Chondrocyte (in vitro differentiated cells): ENCODE data around the gene CTDP1. TPM values are rescaled to one million over a fixed set of nuclear protein-coding genes. Genes with fewer than 3 reads are reported as not detected.

Source experiments
- DNase-seq: peaks from one replicate; pipeline ENCODE4 v3.0.0; 2021; ENCODE audit warnings: mixed read lengths, low spot score
- H3K27ac Mint-ChIP-seq: one replicate; pipeline ENCODE4 v1.8.0; 2021; ENCODE audit warnings: mild to moderate bottlenecking, moderate library complexity, mixed read lengths; ENCODE audit not compliant: unreplicated experiment
- H3K27me3 Mint-ChIP-seq: 2 replicates; pipeline ENCODE4 v1.8.0; 2021; ENCODE audit warnings: low read depth, mixed read lengths
- H3K36me3 Mint-ChIP-seq: 2 replicates; pipeline ENCODE4 v1.8.0; 2021; ENCODE audit warnings: low read depth, mixed read lengths
- H3K4me1 Mint-ChIP-seq: 2 replicates; pipeline ENCODE4 v1.8.0; 2021; ENCODE audit warnings: low read depth, mild to moderate bottlenecking, mixed read lengths
- H3K4me3 Mint-ChIP-seq: one replicate; pipeline ENCODE4 v1.8.0; 2021; ENCODE audit warnings: mild to moderate bottlenecking, moderate library complexity, mixed read lengths; ENCODE audit not compliant: unreplicated experiment
- H3K9me3 Mint-ChIP-seq: 2 replicates; pipeline ENCODE4 v1.8.0; 2021; ENCODE audit warnings: low read depth, mixed read lengths
- total RNA-seq: library from RNA; stranded (reverse); gene quantifications from 3 replicates; pipeline ENCODE4 v1.2.1, GENCODE V29; 2021
- TF ChIP-seq, protein P1 (sequence below): fragments of 200-600 bp; sonication (generic); IDR thresholded peaks from 2 replicates; pipeline ENCODE4 v1.5.0; 2021; ENCODE audit warnings: antibody characterized with exemption, mild to moderate bottlenecking, moderate library complexity

The CTDP1 gene
- total RNA-seq, 1 donor from 2014 or later, result 21.0 TPM

DNA sequence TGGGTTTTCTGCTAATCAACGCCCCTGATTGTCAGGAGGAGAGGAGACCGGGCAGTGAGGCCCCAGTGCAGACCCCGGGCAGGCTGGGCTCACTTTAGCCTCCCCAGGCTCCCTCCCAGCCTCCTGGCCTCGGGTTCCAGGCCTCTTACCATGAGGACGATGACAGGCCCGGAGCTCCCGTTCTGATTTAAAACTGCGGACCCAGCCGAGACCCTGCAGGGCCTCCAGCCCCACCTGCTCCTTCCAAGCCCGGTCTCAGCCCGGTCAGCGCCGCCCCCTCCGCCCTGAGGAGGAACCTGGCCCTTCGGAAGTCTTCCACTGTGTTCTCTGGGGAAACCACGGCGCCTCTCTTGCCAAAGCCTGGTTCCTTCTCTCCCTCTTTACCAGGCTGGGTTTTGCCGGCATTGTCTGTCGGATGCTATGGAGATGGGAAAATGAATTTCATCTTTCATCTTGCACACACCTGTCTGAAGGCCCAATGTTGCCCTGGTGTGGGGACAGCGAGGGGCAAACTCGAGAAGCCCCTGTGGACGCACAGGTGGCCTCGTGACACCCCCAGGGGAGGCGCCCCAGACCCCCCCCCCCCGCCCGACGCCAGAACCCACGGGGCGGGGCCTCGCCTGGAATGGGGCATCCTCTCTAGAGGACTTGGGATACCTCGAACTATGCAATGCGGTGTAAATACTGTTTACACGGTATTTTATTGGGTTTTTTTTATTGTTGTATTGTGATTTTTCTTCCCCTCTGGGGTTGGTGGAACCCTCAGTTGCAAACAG, 37.7 kb upstream of the CTDP1 start:
- TF ChIP-seq, protein P1, sequence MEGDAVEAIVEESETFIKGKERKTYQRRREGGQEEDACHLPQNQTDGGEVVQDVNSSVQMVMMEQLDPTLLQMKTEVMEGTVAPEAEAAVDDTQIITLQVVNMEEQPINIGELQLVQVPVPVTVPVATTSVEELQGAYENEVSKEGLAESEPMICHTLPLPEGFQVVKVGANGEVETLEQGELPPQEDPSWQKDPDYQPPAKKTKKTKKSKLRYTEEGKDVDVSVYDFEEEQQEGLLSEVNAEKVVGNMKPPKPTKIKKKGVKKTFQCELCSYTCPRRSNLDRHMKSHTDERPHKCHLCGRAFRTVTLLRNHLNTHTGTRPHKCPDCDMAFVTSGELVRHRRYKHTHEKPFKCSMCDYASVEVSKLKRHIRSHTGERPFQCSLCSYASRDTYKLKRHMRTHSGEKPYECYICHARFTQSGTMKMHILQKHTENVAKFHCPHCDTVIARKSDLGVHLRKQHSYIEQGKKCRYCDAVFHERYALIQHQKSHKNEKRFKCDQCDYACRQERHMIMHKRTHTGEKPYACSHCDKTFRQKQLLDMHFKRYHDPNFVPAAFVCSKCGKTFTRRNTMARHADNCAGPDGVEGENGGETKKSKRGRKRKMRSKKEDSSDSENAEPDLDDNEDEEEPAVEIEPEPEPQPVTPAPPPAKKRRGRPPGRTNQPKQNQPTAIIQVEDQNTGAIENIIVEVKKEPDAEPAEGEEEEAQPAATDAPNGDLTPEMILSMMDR, result no peak
- no peaks in the 10 kb centered on the region for H3K36me3 Mint-ChIP-seq
- H3K27ac Mint-ChIP-seq, result no peak overlapping the region
- DNase-seq, result no peak
- peaks cover 5% of the 10 kb centered on the region for H3K4me1 Mint-ChIP-seq
- H3K27me3 Mint-ChIP-seq, result peaks cover 5% of the 10 kb centered on the region
- H3K4me3 Mint-ChIP-seq, result no peak overlapping the region
- no peaks in the 10 kb centered on the region for H3K9me3 Mint-ChIP-seq

DNA sequence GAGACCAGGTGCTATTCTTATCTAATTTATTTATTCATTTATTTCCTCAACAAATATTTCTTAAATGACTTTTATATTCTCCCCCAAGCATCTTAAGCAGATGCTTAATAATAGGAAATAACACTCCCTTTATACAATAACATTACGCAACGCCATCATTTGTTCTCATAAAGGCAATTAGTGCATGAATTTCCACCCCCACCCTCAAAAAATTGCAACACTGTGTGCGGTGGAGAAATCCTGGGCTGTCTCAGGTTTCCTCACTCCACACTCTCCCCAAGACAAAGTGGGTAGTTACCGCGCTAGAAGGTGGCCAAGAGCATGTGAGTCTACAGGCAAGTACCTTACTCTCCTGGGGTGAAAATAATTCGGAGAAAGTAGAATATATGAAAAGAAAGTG, 37.0 kb upstream of the CTDP1 start:
- Mint-ChIP-seq H3K4me1 (peaks cover 5% of the 10 kb centered on the region), H3K9me3 (no peaks in the 10 kb centered on the region), H3K27ac (no peak overlapping the region), H3K36me3 (no peaks in the 10 kb centered on the region), H3K27me3 (peaks cover 5% of the 10 kb centered on the region), H3K4me3 (no peak overlapping the region)
- DNase-seq, result no peak
- TF ChIP-seq, protein P1, result no peak

DNA sequence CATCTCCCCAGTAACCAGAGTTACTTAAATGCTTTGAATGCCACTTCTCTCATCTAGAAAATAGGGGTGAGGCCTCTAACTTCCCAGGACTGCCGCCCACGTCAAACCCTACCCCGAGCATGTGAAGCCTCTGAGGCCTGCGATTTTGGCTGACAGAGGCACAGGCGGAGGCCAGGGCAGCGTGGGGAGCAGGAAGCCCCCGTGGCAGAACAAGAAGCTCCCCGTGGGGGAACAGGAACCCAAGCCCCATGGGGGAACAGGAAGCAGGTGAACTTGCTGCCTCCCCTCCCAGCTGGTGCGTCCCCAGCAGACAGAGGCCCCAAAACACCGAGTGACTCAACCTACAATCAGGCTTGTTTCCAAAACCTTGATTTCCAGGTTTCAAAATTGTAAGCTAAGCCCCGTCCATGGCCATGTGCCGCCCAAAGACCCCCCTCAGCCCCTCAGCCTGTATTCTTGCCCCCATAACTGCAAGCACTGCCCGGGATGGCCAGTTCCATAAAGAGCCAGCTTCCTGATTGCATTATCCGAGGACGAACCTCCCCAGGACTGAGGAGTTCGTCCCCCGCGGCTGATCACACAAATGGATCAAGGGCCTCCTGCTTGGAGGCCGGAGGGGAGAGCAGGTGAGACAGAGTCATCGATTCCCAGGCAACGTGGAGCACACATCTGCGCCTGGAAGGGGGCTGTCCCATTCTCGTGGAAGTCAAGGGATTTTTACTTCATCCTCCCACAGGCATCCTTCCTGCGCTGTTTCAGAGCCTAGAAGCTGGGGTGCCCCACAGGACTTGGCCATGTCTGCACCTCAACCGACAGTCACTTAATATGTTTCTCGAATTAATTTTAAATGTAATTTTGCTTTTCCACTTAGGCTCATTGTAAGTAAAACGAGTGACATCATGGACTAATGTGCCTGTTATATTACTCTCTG, 36.3 kb upstream of the CTDP1 start:
- H3K4me1 Mint-ChIP-seq, result peaks cover 5% of the 10 kb centered on the region
- no peaks in the 10 kb centered on the region for H3K9me3 Mint-ChIP-seq
- H3K27me3 Mint-ChIP-seq, result peaks cover 5% of the 10 kb centered on the region
- TF ChIP-seq, protein P1, result no peak
- no peak overlapping the region for H3K4me3 Mint-ChIP-seq
- H3K36me3 Mint-ChIP-seq, result no peaks in the 10 kb centered on the region
- H3K27ac Mint-ChIP-seq, result no peak overlapping the region
- no peak for DNase-seq

DNA sequence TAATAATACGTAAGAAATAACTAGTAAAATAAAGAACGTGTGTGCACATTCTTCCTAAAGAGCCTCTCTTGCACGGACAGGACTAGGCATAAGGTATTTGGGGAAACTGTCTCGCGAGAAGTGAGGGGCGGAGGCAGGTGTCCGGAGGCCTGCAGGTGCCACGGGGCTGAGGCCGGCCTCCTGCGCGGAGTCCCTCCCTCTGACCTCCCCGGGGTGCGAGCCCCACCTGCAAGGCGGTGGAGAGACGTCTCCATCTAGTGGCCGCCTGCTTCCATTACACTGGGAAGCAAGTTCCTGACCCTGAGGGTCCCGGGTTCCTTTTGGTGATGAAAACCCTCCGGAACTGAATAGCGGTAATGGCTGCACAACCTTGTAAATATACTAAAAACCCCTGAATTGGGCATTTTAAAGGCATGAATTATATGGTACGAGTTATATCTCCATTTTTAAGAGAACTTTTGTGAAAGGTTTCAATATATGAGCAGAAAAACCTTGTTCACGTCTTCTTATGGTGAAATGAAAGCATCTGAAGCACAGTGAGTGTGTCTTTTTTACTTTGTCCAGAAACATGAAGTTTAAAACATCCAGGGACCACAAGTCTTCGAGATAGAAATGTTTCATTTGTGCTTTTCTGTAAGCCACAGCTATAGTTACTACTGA, 35.5 kb upstream of the CTDP1 start:
- no peaks in the 10 kb centered on the region for H3K9me3 Mint-ChIP-seq
- peaks cover 2% of the 10 kb centered on the region for H3K4me1 Mint-ChIP-seq
- H3K36me3 Mint-ChIP-seq, result no peaks in the 10 kb centered on the region
- no peak overlapping the region for H3K27ac Mint-ChIP-seq
- H3K4me3 Mint-ChIP-seq, result no peak overlapping the region
- TF ChIP-seq, protein P1, result peak; percentile 100
- peaks cover 7% of the 10 kb centered on the region for H3K27me3 Mint-ChIP-seq
- DNase-seq, result no peak

DNA sequence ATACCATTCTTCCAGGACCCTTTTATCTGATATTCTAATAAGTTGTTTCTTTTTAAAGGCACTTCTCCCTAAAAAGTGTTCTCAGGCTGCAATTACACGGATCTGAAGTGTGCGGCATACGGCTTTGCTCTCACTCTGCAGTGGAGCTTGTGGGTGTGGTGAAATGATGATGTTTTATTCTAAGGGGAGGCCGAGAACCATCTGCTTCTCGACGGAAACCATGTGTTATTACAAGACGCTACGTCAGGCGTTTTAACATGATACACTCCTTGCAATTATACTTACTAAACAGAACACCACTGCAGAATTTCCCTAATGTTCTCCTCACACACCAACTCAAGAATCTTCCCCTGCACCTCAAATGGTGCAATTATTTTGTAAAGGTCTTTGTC, 34.9 kb upstream of the CTDP1 start:
- Mint-ChIP-seq H3K27me3 (peaks cover 12% of the 10 kb centered on the region), H3K4me1 (peaks cover 7% of the 10 kb centered on the region), H3K4me3 (no peak overlapping the region), H3K36me3 (no peaks in the 10 kb centered on the region), H3K9me3 (no peaks in the 10 kb centered on the region), H3K27ac (no peak overlapping the region)
- TF ChIP-seq, protein P1, result no peak
- DNase-seq, result no peak
